GM21529 (cell line): ENCODE data around the gene SYNPO.

Source experiments
- ATAC-seq: cut with Tn5 transposase; IDR thresholded peaks from one replicate; pipeline ENCODE4 v1.9.1; 2021; ENCODE audit not compliant: unreplicated experiment

The SYNPO gene

DNA sequence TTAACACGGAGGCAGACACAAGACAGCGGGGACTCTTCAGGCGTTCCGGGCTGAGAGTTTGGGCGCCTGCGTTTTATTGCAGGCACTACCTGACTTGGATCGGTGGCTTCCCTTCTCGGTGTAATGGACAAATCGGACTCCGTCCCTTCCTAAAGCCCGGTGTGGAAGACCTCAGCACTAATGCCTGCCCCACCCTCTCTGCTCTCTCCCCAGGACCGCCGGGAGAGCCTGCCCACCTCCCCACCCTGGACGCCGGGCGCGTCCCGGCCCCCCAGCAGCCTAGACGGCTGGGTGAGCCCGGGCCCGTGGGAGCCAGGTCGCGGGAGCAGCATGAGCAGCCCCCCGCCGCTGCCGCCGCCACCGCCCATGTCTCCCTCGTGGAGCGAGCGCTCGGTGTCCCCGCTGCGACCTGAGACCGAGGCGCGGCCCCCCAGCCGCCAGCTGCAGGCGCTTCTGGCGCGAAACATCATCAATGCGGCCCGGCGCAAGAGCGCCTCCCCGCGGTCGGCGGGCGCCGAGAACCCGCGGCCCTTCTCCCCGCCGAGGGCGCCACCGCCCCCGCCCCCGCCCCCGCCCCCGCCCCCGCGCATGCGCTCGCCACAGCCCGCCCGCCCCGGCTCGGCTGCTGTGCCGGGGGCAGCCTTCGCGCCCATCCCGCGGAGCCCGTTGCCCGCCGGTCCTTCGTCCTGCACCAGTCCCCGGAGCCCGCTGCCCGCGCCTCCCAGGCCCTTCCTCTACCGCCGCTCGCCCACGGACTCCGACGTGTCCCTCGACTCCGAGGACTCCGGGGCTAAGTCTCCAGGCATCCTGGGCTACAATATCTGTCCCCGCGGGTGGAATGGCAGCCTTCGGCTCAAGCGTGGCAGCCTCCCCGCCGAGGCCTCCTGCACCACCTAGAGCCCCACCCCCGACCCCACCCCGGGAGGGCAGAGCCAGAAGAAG, 16.0 kb downstream of the SYNPO start:
- ATAC-seq = peak; percentile 70

GRCh38 chr5:150658121-150658520, 17.7 kb downstream of the SYNPO start:
- no peak for ATAC-seq

GRCh38 chr5:150658699-150659265, 18.3 kb downstream of the SYNPO start:
- no peak for ATAC-seq

DNA sequence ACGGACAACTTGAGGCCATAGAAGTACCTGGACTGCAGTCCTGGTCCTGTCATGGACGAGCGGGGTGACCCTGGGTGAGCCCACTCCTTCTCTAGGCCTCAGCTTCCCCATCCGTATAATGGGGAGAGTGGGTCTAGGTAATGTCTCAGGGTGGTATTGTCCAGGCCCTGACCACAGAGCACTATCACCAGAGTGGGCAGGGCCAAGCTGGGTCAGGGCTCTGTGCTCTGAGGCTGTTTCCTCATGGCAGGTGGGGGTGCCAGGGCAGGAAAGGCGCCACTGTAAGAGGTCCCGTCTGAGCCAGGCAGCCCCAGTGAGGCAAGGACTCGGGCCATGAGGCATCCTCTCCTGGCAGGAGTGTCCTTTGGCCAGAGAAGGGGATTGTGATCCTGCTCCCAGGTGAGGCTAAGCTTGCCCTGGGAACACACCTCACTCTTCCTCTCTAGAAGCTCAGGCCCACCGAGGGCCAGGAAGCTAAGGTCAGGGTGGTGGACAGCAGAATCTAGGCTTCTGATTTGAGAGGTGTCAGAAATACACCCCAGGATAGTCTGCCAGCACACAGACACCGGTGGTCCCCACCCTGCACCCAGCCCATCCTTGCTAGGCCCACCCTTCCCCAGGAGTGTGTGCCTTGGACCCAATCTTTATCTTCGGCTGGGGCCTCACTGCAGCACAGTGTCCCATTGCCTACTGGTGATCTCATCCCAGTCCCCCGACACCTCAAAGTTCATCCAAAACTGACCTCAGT, 19.1 kb downstream of the SYNPO start:
- no peak for ATAC-seq

DNA sequence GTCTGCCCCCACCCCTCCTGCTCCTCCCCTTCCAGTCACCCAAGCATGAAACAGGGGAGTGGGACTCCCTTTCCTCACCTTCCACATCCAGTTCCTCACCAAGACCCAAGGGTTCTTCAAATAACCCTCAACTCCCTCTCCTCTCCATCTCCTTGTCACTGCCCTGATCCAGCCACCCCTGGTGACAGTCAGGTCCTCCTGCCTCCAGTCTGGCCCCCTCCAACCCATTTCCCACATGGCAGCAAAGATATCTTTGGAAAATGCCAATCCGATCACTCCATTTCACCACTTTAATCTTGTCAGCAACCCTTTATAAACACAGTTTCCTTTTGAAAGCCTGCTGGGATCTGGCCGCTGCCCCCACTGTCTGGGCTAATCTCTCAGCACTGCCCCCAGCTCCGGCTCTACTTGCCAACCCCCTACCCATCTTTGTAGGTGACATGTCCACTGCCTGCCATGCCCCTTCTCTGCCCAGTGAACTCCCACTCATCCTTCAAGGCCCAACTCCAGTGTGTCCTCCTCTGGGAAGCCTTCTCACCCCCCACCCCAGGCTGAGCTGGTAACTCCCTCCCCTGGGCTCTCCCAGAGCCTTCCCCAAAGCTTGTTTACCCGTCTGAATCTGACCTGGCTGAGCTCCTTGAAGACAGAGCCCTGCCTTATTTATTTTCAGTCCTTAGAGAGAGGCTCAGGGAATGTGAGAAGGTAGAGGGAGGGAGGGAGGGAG, 19.8 kb downstream of the SYNPO start:
- no peak for ATAC-seq

GRCh38 chr5:150661086-150661485, 20.6 kb downstream of the SYNPO start, which contains the start of gene MYOZ3:
TSS of gene MYOZ3 (plus strand) at chr5:150661251. CDS start at chr5:150662942, 1,691 bp downstream.
- no peak for ATAC-seq

DNA sequence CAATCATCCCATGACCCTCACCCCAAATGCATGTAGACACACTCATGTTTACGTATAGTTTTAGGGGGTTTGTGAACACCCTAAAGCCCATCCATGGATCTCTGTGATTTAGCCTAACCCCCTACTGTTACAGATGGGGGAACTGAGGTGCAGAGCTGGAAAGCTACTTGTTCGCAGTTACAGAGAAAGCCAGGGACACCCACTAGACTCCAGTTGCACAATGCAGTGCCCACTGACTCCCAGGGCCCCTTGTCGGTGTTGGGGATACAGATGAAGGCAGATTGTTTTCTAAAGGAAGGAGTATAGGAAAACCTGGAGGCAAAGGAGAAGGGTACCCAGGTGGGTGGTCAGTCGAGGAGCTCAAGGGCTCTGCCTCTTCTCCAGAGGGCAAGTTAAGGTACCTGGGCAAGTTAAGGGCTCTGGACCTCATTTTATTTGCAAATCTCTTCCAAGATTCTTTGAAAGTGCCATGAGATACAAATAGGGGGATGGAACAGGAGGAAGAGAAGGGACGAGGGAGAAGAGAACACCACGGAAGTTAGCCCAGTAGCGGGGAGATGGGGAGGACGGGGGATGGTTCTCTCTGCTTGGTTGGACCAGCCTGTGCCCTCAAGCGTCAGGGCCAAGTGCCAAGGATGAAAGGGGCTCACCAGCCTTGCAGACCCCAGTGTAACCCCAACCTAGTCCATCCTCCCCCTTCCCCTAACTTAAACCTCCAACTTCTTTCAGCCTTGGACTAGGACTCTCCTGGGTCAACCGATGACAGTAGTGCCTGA, 21.5 kb downstream of the SYNPO start:
- no peak for ATAC-seq

- no peak for ATAC-seq
Observed at GRCh38 chr5:150662731-150663516, 22.5 kb downstream of the SYNPO start.

- no peak for ATAC-seq
Observed at GRCh38 chr5:150663936-150664335, 23.5 kb downstream of the SYNPO start.

- no peak for ATAC-seq
Observed at GRCh38 chr5:150665044-150665443, 24.6 kb downstream of the SYNPO start.

DNA sequence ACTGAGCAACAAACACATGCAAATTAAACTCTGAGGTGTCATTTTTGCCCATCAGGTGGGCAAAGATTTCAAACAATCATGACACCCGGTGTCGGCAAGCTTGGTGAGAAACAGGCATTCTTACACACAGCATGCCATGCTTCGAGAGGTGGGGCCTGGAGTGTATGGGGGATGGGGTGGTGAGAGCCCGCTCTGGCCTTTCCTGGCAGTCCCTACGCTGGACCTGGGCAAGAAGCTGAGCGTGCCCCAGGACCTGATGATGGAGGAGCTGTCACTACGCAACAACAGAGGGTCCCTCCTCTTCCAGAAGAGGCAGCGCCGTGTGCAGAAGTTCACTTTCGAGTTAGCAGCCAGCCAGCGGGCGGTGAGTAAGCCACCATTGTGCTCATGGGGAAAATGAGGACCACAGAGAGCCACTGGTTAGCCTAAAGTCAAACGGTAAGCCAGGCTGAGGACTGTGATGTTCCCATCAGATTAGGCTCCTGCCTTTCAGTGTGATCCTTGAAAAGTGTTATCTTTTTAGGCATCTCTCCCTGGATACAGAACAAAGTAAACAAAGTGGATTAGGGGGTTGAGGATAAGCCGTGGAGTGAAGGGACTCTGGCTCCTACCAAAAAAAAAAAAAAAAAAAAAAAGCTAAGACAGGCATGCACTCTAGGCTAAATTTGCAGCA, 30.0 kb downstream of the SYNPO start:
- no peak for ATAC-seq

DNA sequence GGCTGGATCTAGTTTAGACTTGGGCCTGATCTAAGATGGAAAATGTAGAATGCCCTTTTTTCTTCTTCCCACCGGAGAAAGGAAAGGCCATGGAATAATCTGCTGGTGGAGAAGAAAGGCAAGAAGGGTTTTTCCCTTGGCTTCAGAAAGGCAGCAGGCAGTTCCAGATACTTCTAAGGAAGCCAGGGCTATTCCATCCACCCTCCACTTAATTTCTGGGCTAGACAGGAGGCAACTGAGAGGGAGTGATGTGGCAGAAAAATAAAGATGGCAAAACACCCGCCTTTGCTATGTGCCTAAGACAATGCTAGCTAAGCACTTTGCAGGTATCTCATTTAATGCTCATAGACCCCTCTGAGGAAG, 30.5 kb downstream of the SYNPO start:
- no peak for ATAC-seq

DNA sequence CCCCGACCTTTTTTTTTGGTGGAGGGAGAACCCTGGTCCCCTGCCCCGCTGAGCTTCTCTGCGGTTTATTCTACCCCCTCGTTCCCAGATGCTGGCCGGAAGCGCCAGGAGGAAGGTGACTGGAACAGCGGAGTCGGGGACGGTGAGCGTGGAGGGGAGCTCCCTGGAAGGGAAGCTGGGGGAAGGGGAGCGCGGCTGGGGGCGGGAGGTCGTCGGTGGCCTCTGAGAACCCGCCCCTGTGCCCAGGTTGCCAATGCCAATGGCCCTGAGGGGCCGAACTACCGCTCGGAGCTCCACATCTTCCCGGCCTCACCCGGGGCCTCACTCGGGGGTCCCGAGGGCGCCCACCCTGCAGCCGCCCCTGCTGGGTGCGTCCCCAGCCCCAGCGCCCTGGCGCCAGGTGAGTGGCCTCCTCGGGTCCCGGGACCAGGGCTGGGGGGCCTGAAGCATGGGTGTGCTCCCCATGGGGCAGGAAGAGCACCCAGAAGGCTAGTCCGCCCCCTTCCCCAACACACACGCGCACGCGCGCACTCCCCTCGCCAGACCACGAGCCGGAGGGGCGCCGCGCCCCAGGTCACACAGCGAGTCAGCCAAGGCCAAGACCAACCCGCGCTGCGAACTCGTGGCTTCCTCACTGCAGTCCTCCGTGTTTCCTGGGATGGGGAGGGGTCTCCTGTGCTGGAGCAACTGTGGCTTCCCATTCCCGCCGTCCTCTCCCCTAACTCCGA, 31.2 kb downstream of the SYNPO start:
- no peak for ATAC-seq

DNA sequence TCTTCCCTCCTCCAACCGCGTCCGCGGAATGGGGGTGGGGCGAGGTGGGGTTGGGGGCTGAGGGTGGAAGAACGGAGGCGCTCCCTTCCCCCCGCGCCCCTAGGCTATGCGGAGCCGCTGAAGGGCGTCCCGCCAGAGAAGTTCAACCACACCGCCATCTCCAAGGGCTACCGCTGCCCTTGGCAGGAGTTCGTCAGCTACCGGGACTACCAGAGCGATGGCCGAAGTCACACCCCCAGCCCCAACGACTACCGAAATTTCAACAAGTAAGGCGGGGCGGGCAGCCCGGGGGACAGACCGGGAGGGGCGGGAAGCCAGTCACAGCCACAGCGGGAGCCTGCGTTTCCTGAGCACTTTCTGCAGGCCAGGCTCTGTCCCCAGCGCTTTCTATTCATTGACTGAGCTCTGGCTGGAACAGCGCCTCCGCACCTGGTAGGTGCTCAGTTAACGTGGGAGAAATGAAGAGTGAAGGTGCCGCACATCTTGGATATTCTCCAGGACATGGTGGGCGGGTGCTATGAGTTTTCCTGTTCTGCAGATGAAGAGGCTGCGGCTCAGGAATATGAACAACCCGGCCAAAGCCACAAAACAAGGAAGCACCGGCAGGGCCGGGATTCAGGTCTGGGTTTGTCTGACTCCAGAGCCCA, 31.9 kb downstream of the SYNPO start:
- ATAC-seq = no peak

GRCh38 chr5:150672884-150673275, 32.4 kb downstream of the SYNPO start:
- no peak for ATAC-seq

GRCh38 chr5:150674341-150674821, 33.9 kb downstream of the SYNPO start:
- no peak for ATAC-seq

DNA sequence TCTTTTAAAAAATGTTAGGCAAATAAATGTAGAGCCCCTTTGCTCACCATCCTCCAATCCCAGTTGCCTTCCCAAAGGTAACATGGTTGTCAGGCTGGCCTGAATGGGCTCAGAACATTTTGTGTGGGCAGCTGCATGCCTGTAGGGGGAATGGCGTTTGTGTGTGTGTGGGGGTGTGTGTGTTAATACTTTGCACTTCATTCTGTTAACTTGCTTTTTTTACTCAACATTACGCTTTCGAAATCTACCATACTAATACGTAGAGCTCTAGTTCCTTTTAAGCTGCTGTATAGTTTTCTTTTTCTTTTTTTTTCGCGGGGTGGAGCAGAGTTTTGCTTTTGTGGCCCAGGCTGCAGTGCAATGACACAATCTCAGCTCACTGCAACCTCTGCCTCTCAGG, 34.6 kb downstream of the SYNPO start:
- no peak for ATAC-seq

GRCh38 chr5:150676578-150676977, 36.1 kb downstream of the SYNPO start:
- ATAC-seq = no peak
